HG03045 (cell line): ENCODE measurements around the gene TUBB4B.
"Not testable (repeated sequence)": the region's sequence is repeated elsewhere in the genome, so short reads cannot be mapped to it uniquely, and the experiment has no call there.

ENCODE experiments used
- ATAC-seq: cut with Tn5 transposase; IDR thresholded peaks from one replicate; pipeline ENCODE4 v1.9.1; 2021; ENCODE audit warnings: mild to moderate bottlenecking, moderate library complexity; ENCODE audit not compliant: unreplicated experiment

TUBB4B gene

GRCh38 chr9:137251490-137252268, 10.6 kb downstream of the TUBB4B start:
- ATAC-seq, result no peak

GRCh38 chr9:137252555-137253506, 11.7 kb downstream of the TUBB4B start:
- ATAC-seq, result no peak

GRCh38 chr9:137253717-137254623, 12.9 kb downstream of the TUBB4B start:
- ATAC-seq, result no peak

- peak; percentile 75 for ATAC-seq
These were observed 13.7 kb downstream of the TUBB4B start, which contains the start of gene NELFB for GRCh38 chr9:137254624-137255447. Gene NELFB, plus strand, starts transcription at chr9:137255327.

- peak; percentile 23 for ATAC-seq
These were observed 14.5 kb downstream of the TUBB4B start for GRCh38 chr9:137255448-137256114.

- no peak for ATAC-seq
These were observed 15.3 kb downstream of the TUBB4B start for GRCh38 chr9:137256362-137256761.

GRCh38 chr9:137256856-137257255, 15.8 kb downstream of the TUBB4B start:
- no peak for ATAC-seq

- ATAC-seq, result not testable (repeated sequence)
These were observed 21.3 kb downstream of the TUBB4B start for GRCh38 chr9:137262173-137262908.

GRCh38 chr9:137262909-137263285, 21.8 kb downstream of the TUBB4B start:
- ATAC-seq, result no peak

- ATAC-seq, result no peak
These were observed 22.4 kb downstream of the TUBB4B start for GRCh38 chr9:137263506-137263905.

GRCh38 chr9:137264067-137264466, 23.0 kb downstream of the TUBB4B start:
- ATAC-seq, result no peak

- ATAC-seq, result no peak
These were observed 24.5 kb downstream of the TUBB4B start for GRCh38 chr9:137265496-137266161.

GRCh38 chr9:137266162-137266527, 25.1 kb downstream of the TUBB4B start:
- ATAC-seq, result no peak

- no peak for ATAC-seq
These were observed 25.7 kb downstream of the TUBB4B start for GRCh38 chr9:137266585-137267453.

GRCh38 chr9:137267933-137268355, 26.9 kb downstream of the TUBB4B start:
- no peak for ATAC-seq

- ATAC-seq, result no peak
These were observed 27.6 kb downstream of the TUBB4B start for GRCh38 chr9:137268538-137269201.
